Nephron (organoid): ENCODE results near the gene TMEM203.
A peak's percentile ranks its signal among the peaks of the same experiment; 100 is the strongest.

Source experiments
- H3K27ac Mint-ChIP-seq, 3 experiments: 2 replicates each; pipeline ENCODE4 v1.8.0; 2020; ENCODE audit warnings: mixed read lengths in 3 of 3, mild to moderate bottlenecking in 2 of 3, moderate library complexity in 1 of 3
- H3K27me3 Mint-ChIP-seq: 2 replicates; pipeline ENCODE4 v1.8.0; 2021; ENCODE audit warnings: low read depth, mild to moderate bottlenecking, moderate library complexity, mixed read lengths
- H3K36me3 Mint-ChIP-seq: 2 replicates; pipeline ENCODE4 v1.8.0; 2020; ENCODE audit warnings: low read depth, mixed read lengths
- H3K4me1 Mint-ChIP-seq: 2 replicates; pipeline ENCODE4 v1.8.0; 2020; ENCODE audit warnings: mixed read lengths
- H3K4me3 Mint-ChIP-seq, 3 experiments: 2 replicates each; pipeline ENCODE4 v1.8.0; 2020; ENCODE audit warnings: mild to moderate bottlenecking in 3 of 3, mixed read lengths in 3 of 3, moderate library complexity in 2 of 3
- H3K9me3 Mint-ChIP-seq: 2 replicates; pipeline ENCODE4 v1.8.0; 2020; ENCODE audit warnings: mixed read lengths
- TF ChIP-seq, protein P1 (sequence below), 3 experiments: fragments of 200-600 bp; sonication (generic); IDR thresholded peaks; one replicate each; pipeline ENCODE4 v1.5.0; 2021; ENCODE audit warnings: antibody characterized with exemption in 3 of 3; ENCODE audit not compliant: unreplicated experiment in 3 of 3

The TMEM203 gene

DNA sequence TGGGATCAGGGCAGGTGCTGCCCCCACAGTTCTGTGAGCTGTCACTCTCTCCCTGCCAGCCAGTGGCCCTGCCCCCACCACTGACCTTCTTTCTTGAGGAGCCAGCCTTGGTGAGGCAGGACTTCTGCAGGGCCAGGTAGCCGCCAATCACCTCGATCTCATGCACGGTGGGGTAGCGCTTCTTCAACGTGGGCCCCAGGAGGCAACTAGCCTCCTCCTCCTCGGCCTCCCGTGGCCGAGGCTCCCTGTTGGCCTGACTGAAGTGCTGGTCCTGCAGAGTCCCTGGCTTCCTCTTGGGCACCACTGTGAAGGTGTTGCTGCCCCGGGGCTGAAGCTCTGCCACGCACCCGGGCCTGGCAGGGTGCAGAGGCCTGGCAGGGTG is 6.6 kb downstream of the TMEM203 start:
- TF ChIP-seq, protein P1, sequence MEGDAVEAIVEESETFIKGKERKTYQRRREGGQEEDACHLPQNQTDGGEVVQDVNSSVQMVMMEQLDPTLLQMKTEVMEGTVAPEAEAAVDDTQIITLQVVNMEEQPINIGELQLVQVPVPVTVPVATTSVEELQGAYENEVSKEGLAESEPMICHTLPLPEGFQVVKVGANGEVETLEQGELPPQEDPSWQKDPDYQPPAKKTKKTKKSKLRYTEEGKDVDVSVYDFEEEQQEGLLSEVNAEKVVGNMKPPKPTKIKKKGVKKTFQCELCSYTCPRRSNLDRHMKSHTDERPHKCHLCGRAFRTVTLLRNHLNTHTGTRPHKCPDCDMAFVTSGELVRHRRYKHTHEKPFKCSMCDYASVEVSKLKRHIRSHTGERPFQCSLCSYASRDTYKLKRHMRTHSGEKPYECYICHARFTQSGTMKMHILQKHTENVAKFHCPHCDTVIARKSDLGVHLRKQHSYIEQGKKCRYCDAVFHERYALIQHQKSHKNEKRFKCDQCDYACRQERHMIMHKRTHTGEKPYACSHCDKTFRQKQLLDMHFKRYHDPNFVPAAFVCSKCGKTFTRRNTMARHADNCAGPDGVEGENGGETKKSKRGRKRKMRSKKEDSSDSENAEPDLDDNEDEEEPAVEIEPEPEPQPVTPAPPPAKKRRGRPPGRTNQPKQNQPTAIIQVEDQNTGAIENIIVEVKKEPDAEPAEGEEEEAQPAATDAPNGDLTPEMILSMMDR (IDR thresholded peaks at IDR 0.05; ENCODE audit: unreplicated experiment in 3 of 3) = no peak
- Mint-ChIP-seq H3K9me3 (no peaks in the 10 kb centered on the region), H3K4me1 (peaks cover 7% of the 10 kb centered on the region)

DNA sequence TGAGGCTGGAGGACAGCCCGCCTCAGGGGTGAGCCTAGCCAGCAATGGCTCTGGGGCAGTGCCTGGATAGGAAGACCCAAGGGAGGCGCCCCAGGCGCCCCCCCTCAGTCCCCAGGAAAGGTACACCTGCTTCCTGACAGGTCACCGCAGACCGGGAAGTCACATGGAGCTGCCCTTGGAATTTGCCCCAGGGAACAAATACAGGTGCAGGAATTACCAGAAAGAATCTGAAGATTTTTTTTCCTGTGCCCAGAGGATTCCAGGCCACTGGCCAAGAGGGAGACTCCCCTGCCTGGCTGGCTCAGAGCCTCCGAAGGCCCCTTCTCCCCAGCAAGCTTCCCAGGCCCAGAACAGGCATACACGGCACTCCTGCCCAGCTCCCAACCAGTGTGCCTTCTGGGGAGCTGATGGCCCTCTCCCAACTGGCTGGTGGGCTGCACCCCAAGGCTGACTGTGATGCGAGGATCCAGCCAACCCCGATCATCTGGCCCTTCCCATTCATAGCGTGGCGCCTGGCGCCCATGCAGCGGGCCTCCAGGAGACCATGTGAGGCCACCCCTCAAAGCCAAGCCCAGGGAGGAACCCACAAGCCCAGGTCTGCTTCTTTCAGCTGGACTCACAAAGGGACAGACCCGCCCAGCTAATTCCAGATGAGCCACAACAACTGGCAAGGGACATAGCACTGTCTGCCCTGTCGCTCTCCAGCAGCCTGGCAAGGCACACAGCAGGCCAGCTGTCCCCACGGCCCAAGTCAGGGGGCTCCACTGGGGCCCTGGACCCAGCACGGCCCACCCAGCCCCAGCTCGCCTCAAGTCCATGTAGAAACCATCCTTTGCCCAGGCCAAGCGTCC is 7.2 kb downstream of the TMEM203 start:
- H3K4me1 Mint-ChIP-seq = peaks cover 7% of the 10 kb centered on the region
- no peaks in the 10 kb centered on the region for H3K36me3 Mint-ChIP-seq
- H3K27me3 Mint-ChIP-seq = no peaks in the 10 kb centered on the region
- TF ChIP-seq, protein P1 (IDR thresholded peaks at IDR 0.05; ENCODE audit: unreplicated experiment in 3 of 3) = no peak
- H3K9me3 Mint-ChIP-seq = no peaks in the 10 kb centered on the region
- H3K27ac Mint-ChIP-seq = no peak overlapping the region
- H3K4me3 Mint-ChIP-seq = peak overlapping the region; percentile 68 to 89 (median 77)

More for the DNA sequence above, 6.6 kb downstream of the TMEM203 start:
- Mint-ChIP-seq H3K4me3 (peak overlapping the region; percentile 68 to 89 (median 77)), H3K27ac (no peak overlapping the region), H3K36me3 (no peaks in the 10 kb centered on the region), H3K27me3 (no peaks in the 10 kb centered on the region)

DNA sequence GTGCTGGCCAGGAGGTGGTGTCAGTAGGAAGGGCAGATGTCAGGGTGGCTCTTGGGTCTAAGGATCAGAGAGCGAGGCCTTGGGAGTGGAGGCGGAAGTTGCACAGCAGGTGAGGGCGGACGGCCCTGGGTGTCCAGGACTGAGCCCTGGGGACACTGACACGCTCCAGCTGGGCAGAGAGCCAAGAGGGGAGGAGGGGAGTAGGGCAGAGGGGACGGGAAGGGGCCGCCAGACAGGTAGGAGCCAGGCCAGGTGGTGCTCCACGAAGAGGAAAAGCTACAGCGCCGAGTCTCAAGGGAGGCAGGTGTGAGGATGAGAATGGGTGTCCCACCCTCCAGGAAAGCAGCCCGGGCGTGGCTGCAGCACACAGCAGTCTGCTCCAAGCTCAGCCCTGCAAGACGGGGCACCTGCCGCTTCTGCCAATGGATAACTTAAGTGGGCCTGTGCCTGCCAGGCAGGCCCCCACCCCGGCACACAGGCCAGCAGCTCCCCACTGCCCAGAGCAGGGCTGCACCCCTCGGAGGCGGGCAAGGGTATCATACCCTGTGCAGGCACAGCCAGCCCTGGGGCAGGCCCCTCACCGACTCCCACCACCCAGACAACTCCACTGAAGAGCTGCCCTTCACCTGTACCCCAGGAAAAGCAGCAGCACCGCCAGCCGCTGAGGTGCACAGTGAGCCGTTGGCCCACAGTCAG is 9.8 kb downstream of the TMEM203 start:
- H3K9me3 Mint-ChIP-seq = no peaks in the 10 kb centered on the region
- peak overlapping the region in 1 of 3 experiments; percentile 17 for H3K4me3 Mint-ChIP-seq
- no peaks in the 10 kb centered on the region for H3K36me3 Mint-ChIP-seq
- no peak overlapping the region for H3K27ac Mint-ChIP-seq
- H3K27me3 Mint-ChIP-seq = no peaks in the 10 kb centered on the region
- TF ChIP-seq, protein P1 (IDR thresholded peaks at IDR 0.05; ENCODE audit: unreplicated experiment in 3 of 3) = no peak
- peaks cover 4% of the 10 kb centered on the region for H3K4me1 Mint-ChIP-seq

DNA sequence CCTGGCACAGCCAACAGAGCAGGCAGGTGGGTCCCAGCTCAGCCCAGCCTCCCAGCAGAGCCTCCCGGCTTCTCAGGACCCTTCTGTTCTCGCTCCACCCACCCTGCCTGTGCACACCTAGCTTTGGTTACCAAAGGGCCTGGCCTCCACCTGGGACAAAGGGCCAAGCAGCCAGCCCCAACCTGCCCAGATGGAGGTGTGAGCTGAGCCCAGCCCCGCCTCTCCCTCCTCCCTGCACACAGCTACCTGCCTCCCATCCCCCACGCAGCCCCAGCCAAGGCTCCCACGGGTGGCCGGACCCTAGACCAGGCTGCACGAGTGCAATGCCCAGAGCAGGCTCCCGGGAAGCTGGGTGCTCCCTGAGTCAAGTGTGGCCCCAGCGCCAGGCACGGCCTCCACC is 10.5 kb downstream of the TMEM203 start:
- Mint-ChIP-seq H3K27ac (no peak overlapping the region), H3K4me1 (peaks cover 8% of the 10 kb centered on the region), H3K36me3 (no peaks in the 10 kb centered on the region), H3K9me3 (no peaks in the 10 kb centered on the region), H3K27me3 (no peaks in the 10 kb centered on the region), H3K4me3 (no peak overlapping the region)
- TF ChIP-seq, protein P1 (IDR thresholded peaks at IDR 0.05; ENCODE audit: unreplicated experiment in 3 of 3) = no peak

DNA sequence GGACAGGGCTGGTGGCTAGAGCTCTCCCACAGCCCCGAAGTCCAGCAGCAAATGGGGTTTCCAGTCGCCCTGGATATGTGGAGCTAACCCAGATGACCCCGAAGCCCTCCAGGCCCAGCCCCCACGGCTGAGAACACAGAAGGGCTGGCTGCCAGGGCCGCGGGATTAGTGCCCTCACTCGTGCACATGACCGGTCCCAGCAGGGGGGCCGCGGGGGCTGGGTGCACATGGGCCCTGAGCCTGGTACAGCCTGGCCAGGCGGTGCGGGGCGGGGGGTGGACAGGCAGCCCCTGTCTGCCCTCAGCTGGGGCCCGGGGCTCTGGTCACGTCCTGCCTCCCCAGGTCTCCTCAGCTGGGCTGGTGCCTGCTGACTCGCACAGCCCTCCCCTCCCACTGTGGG is 11.1 kb downstream of the TMEM203 start:
- Mint-ChIP-seq H3K27ac (no peak overlapping the region), H3K27me3 (no peaks in the 10 kb centered on the region), H3K9me3 (no peaks in the 10 kb centered on the region), H3K4me1 (peaks cover 12% of the 10 kb centered on the region), H3K36me3 (no peaks in the 10 kb centered on the region), H3K4me3 (no peak overlapping the region)
- TF ChIP-seq, protein P1 (IDR thresholded peaks at IDR 0.05; ENCODE audit: unreplicated experiment in 3 of 3) = no peak
